Measurements from ENCODE around the gene FRG2C.
"Not testable (repeated sequence)": the region's sequence is repeated elsewhere in the genome, so short reads cannot be mapped to it uniquely, and the experiment has no call there.

Gene FRG2C

GRCh38 chr3:75650191-75650590 is 13.9 kb upstream of the FRG2C start:
- no peak for DNase-seq (ENCODE audit: low read depth)
- no peak for TF ChIP-seq MAX (IDR thresholded peaks at IDR 0.05; ENCODE audit: low read depth, low read length)
- TF ChIP-seq MYC (IDR thresholded peaks at IDR 0.05; ENCODE audit: low read depth, low read length): no peak

GRCh38 chr3:75655101-75655904 is 8.8 kb upstream of the FRG2C start:
- not testable (repeated sequence) for DNase-seq (ENCODE audit: low read depth); H3K4me3 ChIP-seq (ENCODE audit: low read depth, low read length)

More at GRCh38 chr3:75650191-75650590, 13.9 kb upstream of the FRG2C start:
- no peak overlapping the region for H3K4me3 ChIP-seq (ENCODE audit: low read depth, low read length)

- DNase-seq (ENCODE audit: low read depth); H3K4me3 ChIP-seq (ENCODE audit: low read depth, low read length): not testable (repeated sequence)
These were observed 8.2 kb upstream of the FRG2C start for GRCh38 chr3:75655956-75656355.

GRCh38 chr3:75658411-75659107 is 5.6 kb upstream of the FRG2C start:
- peak overlapping the region; percentile 65 for H3K4me3 ChIP-seq (ENCODE audit: low read depth, low read length)
- DNase-seq (ENCODE audit: low read depth): peak; percentile 49
- peak; percentile 39 for TF ChIP-seq CTCF (IDR thresholded peaks at IDR 0.05; ENCODE audit: low read depth, low read length)

GRCh38 chr3:75659108-75659433 is 5.1 kb upstream of the FRG2C start:
- H3K4me3 ChIP-seq (ENCODE audit: low read depth, low read length): peak overlapping the region; percentile 65

GRCh38 chr3:75665626-75666025 is 1.5 kb downstream of the FRG2C start:
- H3K4me3 ChIP-seq (ENCODE audit: low read depth, low read length); DNase-seq (ENCODE audit: low read depth): not testable (repeated sequence)

More at GRCh38 chr3:75659108-75659433, 5.1 kb upstream of the FRG2C start:
- not testable (repeated sequence) for DNase-seq (ENCODE audit: low read depth)

- H3K4me3 ChIP-seq (ENCODE audit: low read depth, low read length); DNase-seq (ENCODE audit: low read depth): not testable (repeated sequence)
These were observed 3.9 kb downstream of the FRG2C start for GRCh38 chr3:75667757-75668701.

GRCh38 chr3:75668759-75669347 is 4.7 kb downstream of the FRG2C start:
- not testable (repeated sequence) for DNase-seq (ENCODE audit: low read depth); H3K4me3 ChIP-seq (ENCODE audit: low read depth, low read length)

- H3K4me3 ChIP-seq (ENCODE audit: low read depth, low read length): not testable (repeated sequence)
- DNase-seq (ENCODE audit: low read depth): peak; percentile 18
These were observed 5.5 kb downstream of the FRG2C start for GRCh38 chr3:75669348-75670297.

GRCh38 chr3:75670298-75671286 is 6.5 kb downstream of the FRG2C start:
- H3K4me3 ChIP-seq (ENCODE audit: low read depth, low read length): not testable (repeated sequence)

GRCh38 chr3:75671287-75672139 is 7.4 kb downstream of the FRG2C start:
- not testable (repeated sequence) for DNase-seq (ENCODE audit: low read depth)
- H3K4me3 ChIP-seq (ENCODE audit: low read depth, low read length): peak overlapping the region; percentile 43

More at GRCh38 chr3:75670298-75671286, 6.5 kb downstream of the FRG2C start:
- peak; percentile 57 for DNase-seq (ENCODE audit: low read depth)

Data from NB4 (cell line).